SK-N-SH (cell line): ENCODE data around the gene CDH23.

Source experiments
- CTCF ChIP-seq: fragments of 200-600 bp; sonication (generic); IDR thresholded peaks from 2 replicates; pipeline ENCODE4 v1.6.1; 2017; ENCODE audit warnings: antibody characterized with exemption, mild to moderate bottlenecking, moderate library complexity
- RAD21 ChIP-seq: IDR thresholded peaks from 2 replicates; pipeline ENCODE4 v1.6.1; 2012; ENCODE audit warnings: mild to moderate bottlenecking, low read length
- TAF1 ChIP-seq: IDR thresholded peaks from 2 replicates; pipeline ENCODE4 v1.6.1; 2012; ENCODE audit warnings: low read depth, mild to moderate bottlenecking, low read length, moderate library complexity, borderline replicate concordance

GRCh38 chr10:71707240-71707789 lies 310.6 kb downstream of the CDH23 start:
- TF ChIP-seq RAD21, result no peak
- no peak for TF ChIP-seq TAF1
- TF ChIP-seq CTCF, result no peak
